ENCODE measurements around the gene ADCY5.

Gene ADCY5

DNA sequence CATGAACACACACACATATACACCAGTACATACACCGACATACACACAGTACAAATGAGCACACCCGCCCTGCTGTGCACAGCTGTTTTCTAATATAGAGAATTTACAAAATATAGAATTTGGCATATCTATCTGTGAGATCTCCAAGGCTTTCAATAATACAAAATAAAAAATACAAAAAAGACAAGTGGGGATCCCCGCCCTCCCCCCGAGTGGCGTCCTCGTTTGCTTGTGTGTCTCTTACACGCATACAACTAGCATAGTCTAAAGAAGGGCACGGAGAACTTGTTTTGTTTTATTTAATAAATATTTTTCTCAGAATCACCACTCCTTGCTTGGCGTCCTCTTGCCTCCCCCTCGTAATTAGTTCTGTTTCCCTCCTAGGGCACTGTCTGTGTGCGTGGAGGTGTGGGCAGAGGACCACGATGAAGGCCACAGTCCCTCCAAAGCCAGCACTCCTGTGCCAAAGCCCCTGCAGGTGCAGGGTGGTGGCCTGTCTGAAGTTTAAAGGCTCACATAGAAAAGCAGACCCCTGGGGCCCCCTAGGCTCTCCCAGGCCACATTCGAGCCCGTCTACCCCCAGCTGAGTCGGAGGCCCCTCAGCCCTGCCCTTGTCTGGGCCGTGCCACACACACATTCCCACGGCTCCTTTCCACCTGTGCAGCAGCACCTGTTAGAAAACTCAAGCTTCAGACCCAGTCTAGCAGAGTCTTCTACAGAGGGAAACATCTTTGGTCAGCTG is 165.1 kb downstream of the ADCY5 start:
- no peak for TF ChIP-seq EZH2 (IDR thresholded peaks at IDR 0.05; ENCODE audit: borderline replicate concordance, low read depth, low read length, severe bottlenecking)
- TF ChIP-seq, protein P1, sequence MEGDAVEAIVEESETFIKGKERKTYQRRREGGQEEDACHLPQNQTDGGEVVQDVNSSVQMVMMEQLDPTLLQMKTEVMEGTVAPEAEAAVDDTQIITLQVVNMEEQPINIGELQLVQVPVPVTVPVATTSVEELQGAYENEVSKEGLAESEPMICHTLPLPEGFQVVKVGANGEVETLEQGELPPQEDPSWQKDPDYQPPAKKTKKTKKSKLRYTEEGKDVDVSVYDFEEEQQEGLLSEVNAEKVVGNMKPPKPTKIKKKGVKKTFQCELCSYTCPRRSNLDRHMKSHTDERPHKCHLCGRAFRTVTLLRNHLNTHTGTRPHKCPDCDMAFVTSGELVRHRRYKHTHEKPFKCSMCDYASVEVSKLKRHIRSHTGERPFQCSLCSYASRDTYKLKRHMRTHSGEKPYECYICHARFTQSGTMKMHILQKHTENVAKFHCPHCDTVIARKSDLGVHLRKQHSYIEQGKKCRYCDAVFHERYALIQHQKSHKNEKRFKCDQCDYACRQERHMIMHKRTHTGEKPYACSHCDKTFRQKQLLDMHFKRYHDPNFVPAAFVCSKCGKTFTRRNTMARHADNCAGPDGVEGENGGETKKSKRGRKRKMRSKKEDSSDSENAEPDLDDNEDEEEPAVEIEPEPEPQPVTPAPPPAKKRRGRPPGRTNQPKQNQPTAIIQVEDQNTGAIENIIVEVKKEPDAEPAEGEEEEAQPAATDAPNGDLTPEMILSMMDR (IDR thresholded peaks at IDR 0.05; ENCODE audit: borderline replicate concordance, extremely low read depth, low read length, poor library complexity, severe bottlenecking), result no peak
- H3K4me1 ChIP-seq (ENCODE audit: insufficient read depth, low read length), result no peaks in the 10 kb centered on the region
- no peak overlapping the region for H3K4me2 ChIP-seq (ENCODE audit: insufficient read depth, low read length)
- no peak overlapping the region for H3K27ac ChIP-seq (ENCODE audit: low read length)
- ATAC-seq (ENCODE audit: insufficient read depth, low read depth) (no peak), DNase-seq (no peak)
- no peaks in the 10 kb centered on the region for H3K79me2 ChIP-seq (ENCODE audit: insufficient read depth, low read length)
- no peaks in the 10 kb centered on the region for H3K36me3 ChIP-seq (ENCODE audit: insufficient read depth, low read length)
- peaks cover 20% of the 10 kb centered on the region for H4K20me1 ChIP-seq (ENCODE audit: insufficient read depth, low read length)
- no peak overlapping the region for H3K4me3 ChIP-seq (ENCODE audit: low read depth in 1 of 2, low read length in 2 of 2)
- H3K9ac ChIP-seq (ENCODE audit: low read depth, low read length), result no peak overlapping the region
- H3K27me3 ChIP-seq (ENCODE audit: insufficient read depth, low read length, poor library complexity), result no peaks in the 10 kb centered on the region
- no peaks in the 10 kb centered on the region for H3K9me3 ChIP-seq (ENCODE audit: insufficient read depth, low read length, severe bottlenecking)
- no peak overlapping the region for H2AFZ ChIP-seq (ENCODE audit: low read depth, low read length)

DNA sequence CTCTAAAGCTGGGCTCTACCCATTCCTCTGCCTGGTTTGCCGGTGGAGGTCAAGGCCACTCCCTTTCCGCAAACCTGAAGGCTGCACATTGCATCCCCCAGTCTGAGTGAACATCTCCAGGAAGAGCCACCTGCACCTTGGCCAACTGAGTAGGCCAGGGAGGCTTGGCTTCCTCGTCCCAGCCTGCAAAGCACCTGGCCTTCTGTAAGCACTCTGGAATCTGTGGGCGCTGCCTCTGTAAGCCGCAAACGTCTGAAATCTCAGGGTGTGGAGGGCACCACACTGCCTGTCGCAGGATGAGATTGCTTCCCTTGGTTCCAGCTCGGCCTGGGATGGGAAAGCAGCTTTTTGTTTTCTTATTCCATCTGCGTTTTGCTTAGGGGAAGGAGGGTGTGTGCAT is 165.8 kb downstream of the ADCY5 start:
- H4K20me1 ChIP-seq (ENCODE audit: insufficient read depth, low read length), result peaks cover 20% of the 10 kb centered on the region
- no peaks in the 10 kb centered on the region for H3K36me3 ChIP-seq (ENCODE audit: insufficient read depth, low read length)
- H3K4me1 ChIP-seq (ENCODE audit: insufficient read depth, low read length), result no peaks in the 10 kb centered on the region

DNA sequence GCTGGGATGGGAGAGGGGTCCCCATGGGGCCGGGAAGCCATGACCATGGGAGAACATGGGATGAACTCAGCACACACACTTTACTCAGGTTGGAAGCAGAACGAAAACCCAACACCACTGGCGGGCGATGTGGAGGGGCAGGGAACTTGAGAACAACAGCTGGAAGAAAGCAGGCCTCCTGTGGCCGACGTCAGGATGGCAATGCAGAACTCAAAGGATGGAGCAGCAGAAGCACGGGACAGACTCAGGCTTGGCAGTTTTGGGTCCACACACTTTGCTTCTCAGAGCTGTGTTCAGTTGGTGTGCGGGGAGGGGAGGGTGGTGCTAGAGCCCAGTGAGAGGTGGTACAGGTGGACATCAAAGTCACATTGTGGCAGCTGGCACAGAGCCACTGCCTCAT is 166.4 kb downstream of the ADCY5 start:
- Histone ChIP-seq H3K27me3 (ENCODE audit: insufficient read depth, low read length, poor library complexity) (no peaks in the 10 kb centered on the region), H3K9me3 (ENCODE audit: insufficient read depth, low read length, severe bottlenecking) (no peaks in the 10 kb centered on the region), H3K4me3 (ENCODE audit: low read depth in 1 of 2, low read length in 2 of 2) (no peak overlapping the region), H3K4me1 (ENCODE audit: insufficient read depth, low read length) (no peaks in the 10 kb centered on the region), H2AFZ (ENCODE audit: low read depth, low read length) (no peak overlapping the region), H3K36me3 (ENCODE audit: insufficient read depth, low read length) (no peaks in the 10 kb centered on the region), H4K20me1 (ENCODE audit: insufficient read depth, low read length) (peaks cover 20% of the 10 kb centered on the region), H3K27ac (ENCODE audit: low read length) (no peak overlapping the region), H3K79me2 (ENCODE audit: insufficient read depth, low read length) (no peaks in the 10 kb centered on the region), H3K9ac (ENCODE audit: low read depth, low read length) (no peak overlapping the region), H3K4me2 (ENCODE audit: insufficient read depth, low read length) (no peak overlapping the region)
- DNase-seq, result no peak
- TF ChIP-seq, protein P1 (IDR thresholded peaks at IDR 0.05; ENCODE audit: borderline replicate concordance, extremely low read depth, low read length, poor library complexity, severe bottlenecking), result no peak
- TF ChIP-seq EZH2 (IDR thresholded peaks at IDR 0.05; ENCODE audit: borderline replicate concordance, low read depth, low read length, severe bottlenecking), result no peak
- no peak for ATAC-seq (ENCODE audit: insufficient read depth, low read depth)

More for the DNA sequence above, 165.8 kb downstream of the ADCY5 start:
- TF ChIP-seq EZH2 (IDR thresholded peaks at IDR 0.05; ENCODE audit: borderline replicate concordance, low read depth, low read length, severe bottlenecking), result no peak
- TF ChIP-seq, protein P1 (IDR thresholded peaks at IDR 0.05; ENCODE audit: borderline replicate concordance, extremely low read depth, low read length, poor library complexity, severe bottlenecking), result no peak
- DNase-seq (no peak), ATAC-seq (ENCODE audit: insufficient read depth, low read depth) (no peak)
- Histone ChIP-seq H3K4me2 (ENCODE audit: insufficient read depth, low read length) (no peak overlapping the region), H3K4me3 (ENCODE audit: low read depth in 1 of 2, low read length in 2 of 2) (no peak overlapping the region), H3K27ac (ENCODE audit: low read length) (no peak overlapping the region), H3K79me2 (ENCODE audit: insufficient read depth, low read length) (no peaks in the 10 kb centered on the region), H3K9ac (ENCODE audit: low read depth, low read length) (no peak overlapping the region), H3K27me3 (ENCODE audit: insufficient read depth, low read length, poor library complexity) (no peaks in the 10 kb centered on the region), H2AFZ (ENCODE audit: low read depth, low read length) (no peak overlapping the region), H3K9me3 (ENCODE audit: insufficient read depth, low read length, severe bottlenecking) (no peaks in the 10 kb centered on the region)
